Nephron progenitor cell (in vitro differentiated cells): Measurements from ENCODE around the gene EIF4G2.

Experiments
- DNase-seq: peaks from one replicate; pipeline ENCODE4 v3.0.0; 2021
- H3K27ac Mint-ChIP-seq: 2 replicates; pipeline ENCODE4 v1.8.0; 2021; ENCODE audit warnings: mild to moderate bottlenecking, moderate library complexity, mixed read lengths
- H3K27me3 Mint-ChIP-seq: 2 replicates; pipeline ENCODE4 v1.8.0; 2021; ENCODE audit warnings: mild to moderate bottlenecking, low read depth, mixed read lengths; ENCODE audit not compliant: poor library complexity
- H3K36me3 Mint-ChIP-seq: 2 replicates; pipeline ENCODE4 v1.8.0; 2021; ENCODE audit warnings: low read depth, mixed read lengths
- H3K4me1 Mint-ChIP-seq: 2 replicates; pipeline ENCODE4 v1.8.0; 2021; ENCODE audit warnings: mixed read lengths
- H3K4me3 Mint-ChIP-seq: 2 replicates; pipeline ENCODE4 v1.8.0; 2021; ENCODE audit warnings: mild to moderate bottlenecking, moderate library complexity, mixed read lengths
- H3K9me3 Mint-ChIP-seq: 2 replicates; pipeline ENCODE4 v1.8.0; 2021; ENCODE audit warnings: mild to moderate bottlenecking, moderate library complexity, mixed read lengths
- CTCF ChIP-seq: fragments of 200-600 bp; sonication (generic); IDR thresholded peaks from 2 replicates; pipeline ENCODE4 v1.5.0; 2021; ENCODE audit warnings: antibody characterized with exemption

EIF4G2 gene

GRCh38 chr11:10763766-10764165 lies 45.0 kb downstream of the EIF4G2 start:
- Mint-ChIP-seq H3K4me1 (no peaks in the 10 kb centered on the region), H3K36me3 (peaks cover 38% of the 10 kb centered on the region), H3K27ac (no peak overlapping the region), H3K27me3 (no peaks in the 10 kb centered on the region), H3K9me3 (no peaks in the 10 kb centered on the region), H3K4me3 (no peak overlapping the region)
- no peak for DNase-seq
- TF ChIP-seq CTCF, result no peak

- H3K27me3 Mint-ChIP-seq, result no peaks in the 10 kb centered on the region
- DNase-seq, result no peak
- no peaks in the 10 kb centered on the region for H3K9me3 Mint-ChIP-seq
- TF ChIP-seq CTCF, result no peak
- H3K27ac Mint-ChIP-seq, result no peak overlapping the region
- no peaks in the 10 kb centered on the region for H3K4me1 Mint-ChIP-seq
- no peak overlapping the region for H3K4me3 Mint-ChIP-seq
- H3K36me3 Mint-ChIP-seq, result peaks cover 38% of the 10 kb centered on the region
Observed at GRCh38 chr11:10762913-10763421, 45.8 kb downstream of the EIF4G2 start.

GRCh38 chr11:10762185-10762584 lies 46.5 kb downstream of the EIF4G2 start:
- Mint-ChIP-seq H3K36me3 (peaks cover 38% of the 10 kb centered on the region), H3K9me3 (no peaks in the 10 kb centered on the region), H3K4me1 (no peaks in the 10 kb centered on the region), H3K27me3 (no peaks in the 10 kb centered on the region), H3K4me3 (no peak overlapping the region), H3K27ac (no peak overlapping the region)
- DNase-seq, result no peak
- no peak for TF ChIP-seq CTCF

GRCh38 chr11:10761085-10761698 lies 47.5 kb downstream of the EIF4G2 start:
- peaks cover 32% of the 10 kb centered on the region for H3K36me3 Mint-ChIP-seq
- H3K4me3 Mint-ChIP-seq, result no peak overlapping the region
- no peaks in the 10 kb centered on the region for H3K9me3 Mint-ChIP-seq
- no peaks in the 10 kb centered on the region for H3K4me1 Mint-ChIP-seq
- TF ChIP-seq CTCF, result no peak
- H3K27ac Mint-ChIP-seq, result no peak overlapping the region
- H3K27me3 Mint-ChIP-seq, result no peaks in the 10 kb centered on the region
- no peak for DNase-seq

- peaks cover 29% of the 10 kb centered on the region for H3K36me3 Mint-ChIP-seq
- TF ChIP-seq CTCF, result no peak
- no peaks in the 10 kb centered on the region for H3K9me3 Mint-ChIP-seq
- H3K27ac Mint-ChIP-seq, result no peak overlapping the region
- no peaks in the 10 kb centered on the region for H3K4me1 Mint-ChIP-seq
- H3K27me3 Mint-ChIP-seq, result no peaks in the 10 kb centered on the region
- no peak for DNase-seq
- H3K4me3 Mint-ChIP-seq, result no peak overlapping the region
Observed at GRCh38 chr11:10758957-10759356, 49.8 kb downstream of the EIF4G2 start.

GRCh38 chr11:10752486-10752885 lies 56.2 kb downstream of the EIF4G2 start:
- H3K4me3 Mint-ChIP-seq, result peak overlapping the region; percentile 97
- H3K9me3 Mint-ChIP-seq, result no peaks in the 10 kb centered on the region
- DNase-seq, result no peak
- peaks cover 13% of the 10 kb centered on the region for H3K4me1 Mint-ChIP-seq
- H3K27ac Mint-ChIP-seq, result no peak overlapping the region
- peaks cover 4% of the 10 kb centered on the region for H3K27me3 Mint-ChIP-seq
- no peak for TF ChIP-seq CTCF
- peaks cover 16% of the 10 kb centered on the region for H3K36me3 Mint-ChIP-seq
